KMS-11 (cell line): ENCODE measurements around the gene DENND2D.

Experiments
- H2AFZ ChIP-seq: fragments of 200-600 bp; sonication (generic); 2 replicates; pipeline ENCODE4 v1.6.1; 2016; ENCODE audit warnings: antibody characterized with exemption, mixed run types, low read depth
- H3K27ac ChIP-seq: fragments of 200-600 bp; sonication (generic); 2 replicates; pipeline ENCODE4 v1.6.1; 2016; ENCODE audit warnings: mild to moderate bottlenecking, mixed run types
- H3K27me3 ChIP-seq: fragments of 200-600 bp; sonication (generic); 2 replicates; pipeline ENCODE4 v1.6.1; 2017; ENCODE audit warnings: mild to moderate bottlenecking, low read depth, mixed run types, moderate library complexity; ENCODE audit not compliant: insufficient read depth
- H3K36me3 ChIP-seq: fragments of 200-600 bp; sonication (generic); 2 replicates; pipeline ENCODE4 v1.6.1; 2017; ENCODE audit warnings: mild to moderate bottlenecking, mixed run types; ENCODE audit not compliant: insufficient read depth
- H3K4me1 ChIP-seq: fragments of 200-600 bp; sonication (generic); 2 replicates; pipeline ENCODE4 v1.6.1; 2016; ENCODE audit warnings: mild to moderate bottlenecking, low read depth, mixed run types; ENCODE audit not compliant: poor library complexity, severe bottlenecking
- H3K4me2 ChIP-seq: fragments of 200-600 bp; sonication (generic); 2 replicates; pipeline ENCODE4 v1.7.0; 2016; ENCODE audit warnings: mild to moderate bottlenecking, mixed run types
- H3K4me3 ChIP-seq: fragments of 200-600 bp; sonication (generic); IDR thresholded peaks from 2 replicates; pipeline ENCODE4 v1.6.1; 2017; ENCODE audit warnings: low read depth, low read length, mixed read lengths; ENCODE audit not compliant: insufficient read depth
- H3K79me2 ChIP-seq: fragments of 200-600 bp; sonication (generic); 2 replicates; pipeline ENCODE4 v1.6.1; 2016; ENCODE audit warnings: low read depth, mixed run types; ENCODE audit not compliant: insufficient read depth
- H3K9ac ChIP-seq: fragments of 200-600 bp; sonication (generic); 2 replicates; pipeline ENCODE4 v1.6.1; 2016; ENCODE audit warnings: mild to moderate bottlenecking, mixed run types
- H4K20me1 ChIP-seq: fragments of 200-600 bp; sonication (generic); 2 replicates; pipeline ENCODE4 v1.6.1; 2016; ENCODE audit warnings: mild to moderate bottlenecking, mixed run types; ENCODE audit not compliant: insufficient read depth
- TF ChIP-seq, protein P1 (sequence below): fragments of 200-600 bp; sonication (generic); conservative IDR thresholded peaks from 2 replicates; pipeline ENCODE4 v1.6.1; 2017; ENCODE audit warnings: low read depth, mild to moderate bottlenecking, antibody characterized with exemption, low read length, moderate library complexity, mixed read lengths

Gene DENND2D

GRCh38 chr1:111182052-111182451, 18.4 kb downstream of the DENND2D start:
- H3K4me1 ChIP-seq: no peaks in the 10 kb centered on the region
- no peaks in the 10 kb centered on the region for H3K36me3 ChIP-seq
- no peak overlapping the region for H3K9ac ChIP-seq
- no peaks in the 10 kb centered on the region for H3K27me3 ChIP-seq
- H4K20me1 ChIP-seq: no peaks in the 10 kb centered on the region
- TF ChIP-seq, protein P1, sequence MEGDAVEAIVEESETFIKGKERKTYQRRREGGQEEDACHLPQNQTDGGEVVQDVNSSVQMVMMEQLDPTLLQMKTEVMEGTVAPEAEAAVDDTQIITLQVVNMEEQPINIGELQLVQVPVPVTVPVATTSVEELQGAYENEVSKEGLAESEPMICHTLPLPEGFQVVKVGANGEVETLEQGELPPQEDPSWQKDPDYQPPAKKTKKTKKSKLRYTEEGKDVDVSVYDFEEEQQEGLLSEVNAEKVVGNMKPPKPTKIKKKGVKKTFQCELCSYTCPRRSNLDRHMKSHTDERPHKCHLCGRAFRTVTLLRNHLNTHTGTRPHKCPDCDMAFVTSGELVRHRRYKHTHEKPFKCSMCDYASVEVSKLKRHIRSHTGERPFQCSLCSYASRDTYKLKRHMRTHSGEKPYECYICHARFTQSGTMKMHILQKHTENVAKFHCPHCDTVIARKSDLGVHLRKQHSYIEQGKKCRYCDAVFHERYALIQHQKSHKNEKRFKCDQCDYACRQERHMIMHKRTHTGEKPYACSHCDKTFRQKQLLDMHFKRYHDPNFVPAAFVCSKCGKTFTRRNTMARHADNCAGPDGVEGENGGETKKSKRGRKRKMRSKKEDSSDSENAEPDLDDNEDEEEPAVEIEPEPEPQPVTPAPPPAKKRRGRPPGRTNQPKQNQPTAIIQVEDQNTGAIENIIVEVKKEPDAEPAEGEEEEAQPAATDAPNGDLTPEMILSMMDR: no peak
- H3K4me3 ChIP-seq: no peak overlapping the region
- no peak overlapping the region for H2AFZ ChIP-seq
- H3K4me2 ChIP-seq: no peak overlapping the region
- H3K79me2 ChIP-seq: no peaks in the 10 kb centered on the region
- no peak overlapping the region for H3K27ac ChIP-seq

GRCh38 chr1:111179968-111180533, 20.4 kb downstream of the DENND2D start:
- Histone ChIP-seq H3K4me3 (no peak overlapping the region), H3K36me3 (no peaks in the 10 kb centered on the region), H3K27ac (no peak overlapping the region), H4K20me1 (no peaks in the 10 kb centered on the region), H3K79me2 (no peaks in the 10 kb centered on the region), H3K4me1 (no peaks in the 10 kb centered on the region), H2AFZ (no peak overlapping the region), H3K27me3 (no peaks in the 10 kb centered on the region), H3K9ac (no peak overlapping the region), H3K4me2 (no peak overlapping the region)
- TF ChIP-seq, protein P1: no peak

- Histone ChIP-seq H3K36me3 (no peaks in the 10 kb centered on the region), H3K9ac (no peak overlapping the region), H3K27me3 (no peaks in the 10 kb centered on the region), H3K27ac (no peak overlapping the region), H3K4me1 (no peaks in the 10 kb centered on the region), H3K4me3 (no peak overlapping the region), H2AFZ (no peak overlapping the region), H3K79me2 (no peaks in the 10 kb centered on the region), H4K20me1 (no peaks in the 10 kb centered on the region), H3K4me2 (no peak overlapping the region)
- TF ChIP-seq, protein P1: no peak
Observed at GRCh38 chr1:111176678-111177077, 23.8 kb downstream of the DENND2D start.

DNA sequence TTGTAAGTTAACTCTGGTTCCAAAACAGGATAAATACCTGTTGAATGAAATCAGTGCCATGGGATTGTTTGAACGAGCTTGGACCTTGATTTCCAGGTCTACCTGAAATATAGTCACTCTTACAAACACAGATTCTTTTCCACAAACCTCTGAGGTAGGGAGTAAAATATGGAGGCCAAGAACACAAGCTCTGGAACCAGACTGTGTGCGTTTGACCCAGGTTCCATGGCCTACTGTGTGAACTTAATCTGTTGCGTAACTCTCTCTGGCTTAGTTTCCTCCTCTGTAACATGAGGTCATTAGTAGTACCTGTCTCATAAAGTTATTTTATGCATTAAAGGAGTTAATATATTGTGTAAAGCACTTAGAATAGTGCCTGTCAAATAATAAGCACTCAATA, 25.1 kb downstream of the DENND2D start:
- H3K27me3 ChIP-seq: no peaks in the 10 kb centered on the region
- H3K36me3 ChIP-seq: no peaks in the 10 kb centered on the region
- H3K79me2 ChIP-seq: no peaks in the 10 kb centered on the region
- TF ChIP-seq, protein P1: no peak
- H3K4me2 ChIP-seq: no peak overlapping the region
- no peak overlapping the region for H2AFZ ChIP-seq
- H3K4me3 ChIP-seq: no peak overlapping the region
- no peak overlapping the region for H3K27ac ChIP-seq
- no peaks in the 10 kb centered on the region for H3K4me1 ChIP-seq
- no peak overlapping the region for H3K9ac ChIP-seq
- H4K20me1 ChIP-seq: no peaks in the 10 kb centered on the region

DNA sequence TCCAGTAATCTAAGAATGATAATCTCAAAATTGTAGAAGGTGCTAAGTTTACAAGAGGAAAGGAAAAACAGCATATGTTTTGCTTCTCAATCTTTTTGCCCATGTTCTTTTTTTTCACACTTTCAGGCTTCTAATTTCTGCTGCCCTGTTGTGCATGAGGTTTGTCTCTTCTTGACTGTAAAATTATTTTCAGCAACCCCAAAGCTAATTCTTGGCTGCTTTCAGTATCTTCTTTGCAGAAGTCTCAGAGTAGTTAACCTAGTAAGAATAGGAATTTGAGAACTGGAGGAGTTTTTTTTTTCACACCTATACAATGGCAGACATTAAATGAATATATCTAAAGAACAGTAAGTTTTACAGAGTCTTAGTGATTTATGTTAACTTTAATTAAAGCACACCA, 26.4 kb downstream of the DENND2D start:
- no peaks in the 10 kb centered on the region for H3K79me2 ChIP-seq
- no peaks in the 10 kb centered on the region for H4K20me1 ChIP-seq

More for the DNA sequence above, 26.4 kb downstream of the DENND2D start:
- Histone ChIP-seq H2AFZ (no peak overlapping the region), H3K4me3 (no peak overlapping the region), H3K27me3 (no peaks in the 10 kb centered on the region), H3K4me2 (no peak overlapping the region), H3K27ac (no peak overlapping the region), H3K4me1 (no peaks in the 10 kb centered on the region), H3K9ac (no peak overlapping the region), H3K36me3 (no peaks in the 10 kb centered on the region)
- TF ChIP-seq, protein P1: no peak
